ENCODE data around the gene CSMD2.

Gene CSMD2

DNA sequence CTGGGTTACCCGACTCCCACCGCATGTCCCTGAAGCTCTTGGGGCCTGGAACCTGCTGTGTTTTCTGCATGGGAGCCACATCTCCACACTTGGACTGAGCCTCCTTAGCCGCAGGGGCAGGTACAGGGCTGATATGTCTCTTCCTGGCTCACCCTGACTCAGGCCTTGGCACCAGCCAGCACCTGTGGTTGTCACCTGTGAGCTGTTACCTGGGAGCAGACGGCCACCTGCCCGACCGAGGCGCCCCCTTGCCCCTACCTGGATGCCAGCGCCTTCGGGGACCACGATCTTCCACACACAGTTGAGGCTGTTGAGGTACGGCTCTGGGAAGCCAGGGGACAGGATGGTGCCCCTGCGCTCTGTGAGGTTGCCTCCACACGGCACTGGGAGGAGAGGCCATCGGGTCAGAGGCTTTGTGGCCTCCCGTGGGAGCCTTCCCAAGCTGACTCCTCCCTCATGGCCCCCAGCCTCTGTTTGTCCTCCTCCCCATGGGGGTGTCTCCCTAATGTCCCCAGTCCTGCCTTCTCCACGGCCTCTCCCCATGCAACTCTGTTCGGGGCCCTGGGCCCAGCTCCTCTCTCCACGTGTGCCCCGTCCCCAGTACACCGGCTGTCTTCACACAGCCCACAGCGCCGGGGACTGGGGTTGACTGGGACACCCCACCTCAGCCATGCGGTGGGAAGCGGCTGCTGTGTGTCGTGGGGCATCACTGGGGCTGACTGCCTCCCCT, 540.6 kb downstream of the CSMD2 start:
- no peak overlapping the region for H3K4me3 ChIP-seq (ENCODE audit: low read depth, low read length)
- no peaks in the 10 kb centered on the region for H3K4me1 ChIP-seq (ENCODE audit: control insufficient read depth, insufficient read depth, low read length)
- no peak overlapping the region for H3K9ac ChIP-seq (ENCODE audit: low read length)
- no peak overlapping the region for H3K27ac ChIP-seq (ENCODE audit: low read depth, low read length)
- H3K36me3 ChIP-seq (ENCODE audit: control insufficient read depth, insufficient read depth, low read length) = no peaks in the 10 kb centered on the region
- no peaks in the 10 kb centered on the region for H3K27me3 ChIP-seq (ENCODE audit: control insufficient read depth, insufficient read depth, low read length)
- H3K9me3 ChIP-seq (ENCODE audit: control insufficient read depth, insufficient read depth, low read depth, low read length) = no peaks in the 10 kb centered on the region

DNA sequence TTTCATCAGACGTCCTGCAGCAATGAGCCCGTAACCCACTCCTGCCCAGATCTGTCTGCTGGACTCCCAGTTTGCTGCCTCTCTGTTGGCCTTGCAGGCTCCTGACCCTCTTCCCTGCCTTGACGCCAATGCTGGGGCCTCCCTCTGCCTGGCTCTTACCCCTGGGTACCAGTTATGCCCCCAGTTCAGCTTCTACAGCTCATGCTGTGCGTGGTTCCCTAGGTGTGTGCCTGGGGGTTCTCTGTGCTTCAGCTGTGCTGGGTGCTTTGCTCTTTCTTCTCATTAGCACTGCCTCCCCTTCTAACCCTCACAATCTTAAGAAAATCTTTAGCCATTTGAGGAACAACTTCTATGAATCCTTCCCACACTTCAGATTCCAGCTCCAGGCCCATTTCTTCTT, 541.2 kb downstream of the CSMD2 start:
- Histone ChIP-seq H3K4me1 (ENCODE audit: control insufficient read depth, insufficient read depth, low read length) (no peaks in the 10 kb centered on the region), H3K9ac (ENCODE audit: low read length) (no peak overlapping the region), H3K27ac (ENCODE audit: low read depth, low read length) (no peak overlapping the region), H3K9me3 (ENCODE audit: control insufficient read depth, insufficient read depth, low read depth, low read length) (no peaks in the 10 kb centered on the region), H3K36me3 (ENCODE audit: control insufficient read depth, insufficient read depth, low read length) (no peaks in the 10 kb centered on the region), H3K4me3 (ENCODE audit: low read depth, low read length) (no peak overlapping the region), H3K27me3 (ENCODE audit: control insufficient read depth, insufficient read depth, low read length) (no peaks in the 10 kb centered on the region)

DNA sequence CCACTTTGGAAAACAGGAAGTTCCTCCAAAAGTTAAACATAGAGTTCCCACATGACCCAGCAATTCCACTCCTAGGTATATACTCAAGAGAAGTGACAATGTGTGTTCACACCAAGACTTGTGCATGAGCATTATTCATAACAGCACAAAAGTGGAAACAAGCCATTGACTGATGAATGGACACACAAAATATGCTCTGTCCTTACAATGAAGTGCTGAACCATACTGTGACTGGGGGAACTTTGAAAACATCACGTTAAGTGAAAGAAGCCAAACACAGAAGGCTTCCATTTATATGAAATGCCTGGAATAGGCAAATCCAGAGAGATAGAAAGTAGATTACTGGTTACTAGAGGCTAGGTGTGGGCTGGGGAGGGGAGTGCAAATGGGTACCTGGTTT, 542.3 kb downstream of the CSMD2 start:
- Histone ChIP-seq H3K4me3 (ENCODE audit: low read depth, low read length) (no peak overlapping the region), H3K4me1 (ENCODE audit: control insufficient read depth, insufficient read depth, low read length) (no peaks in the 10 kb centered on the region), H3K27me3 (ENCODE audit: control insufficient read depth, insufficient read depth, low read length) (0 out of 2 replicates have a peak, but pooled peaks cover 2% of the 10 kb centered on the region), H3K36me3 (ENCODE audit: control insufficient read depth, insufficient read depth, low read length) (no peaks in the 10 kb centered on the region), H3K9ac (ENCODE audit: low read length) (no peak overlapping the region), H3K27ac (ENCODE audit: low read depth, low read length) (no peak overlapping the region), H3K9me3 (ENCODE audit: control insufficient read depth, insufficient read depth, low read depth, low read length) (no peaks in the 10 kb centered on the region)

DNA sequence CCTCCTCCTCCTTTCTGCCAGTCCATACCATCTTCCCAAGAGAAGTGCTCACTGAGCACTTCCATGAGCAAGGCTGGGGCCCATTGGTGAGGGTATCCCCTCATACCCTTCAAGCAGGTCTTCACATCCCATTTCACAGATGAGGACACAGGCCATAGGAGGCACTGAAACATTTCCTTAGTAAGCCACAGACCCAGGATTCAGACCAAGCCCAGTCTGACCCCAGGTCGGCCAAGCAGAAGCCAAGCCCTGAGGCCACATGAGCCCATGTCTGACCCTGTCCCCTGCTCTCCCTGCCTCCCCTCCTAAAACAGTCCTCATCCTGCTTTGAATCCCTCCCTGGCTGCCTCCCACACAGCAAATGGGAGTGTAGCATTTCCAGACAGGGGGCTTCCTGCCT, 546.4 kb downstream of the CSMD2 start:
- H3K27me3 ChIP-seq (ENCODE audit: control insufficient read depth, insufficient read depth, low read length) = 0 out of 2 replicates have a peak, but pooled peaks cover 3% of the 10 kb centered on the region
- no peaks in the 10 kb centered on the region for H3K4me1 ChIP-seq (ENCODE audit: control insufficient read depth, insufficient read depth, low read length)
- H3K9me3 ChIP-seq (ENCODE audit: control insufficient read depth, insufficient read depth, low read depth, low read length) = no peaks in the 10 kb centered on the region
- no peaks in the 10 kb centered on the region for H3K36me3 ChIP-seq (ENCODE audit: control insufficient read depth, insufficient read depth, low read length)
- no peak overlapping the region for H3K27ac ChIP-seq (ENCODE audit: low read depth, low read length)
- H3K4me3 ChIP-seq (ENCODE audit: low read depth, low read length) = no peak overlapping the region
- no peak overlapping the region for H3K9ac ChIP-seq (ENCODE audit: low read length)

DNA sequence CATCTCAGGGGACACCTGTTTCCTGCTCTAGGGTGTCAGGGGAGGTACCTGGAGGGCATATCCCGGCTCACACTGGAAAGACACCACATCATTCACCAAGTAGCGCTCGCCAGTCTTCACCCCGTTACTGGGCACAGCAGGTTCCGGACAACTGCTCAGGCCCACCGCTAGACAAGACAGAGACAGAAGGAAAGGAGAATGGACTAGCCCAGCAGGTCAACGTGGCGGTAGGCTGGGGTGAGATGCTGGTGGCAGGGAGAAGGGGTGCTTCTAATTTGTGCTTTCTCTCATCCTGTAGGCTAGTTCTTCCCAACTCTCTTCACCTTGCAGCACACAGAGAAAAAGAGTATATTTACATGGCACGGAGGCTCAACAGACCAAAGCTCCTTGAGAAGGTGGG, 547.6 kb downstream of the CSMD2 start:
- H3K9ac ChIP-seq (ENCODE audit: low read length) = no peak overlapping the region

DNA sequence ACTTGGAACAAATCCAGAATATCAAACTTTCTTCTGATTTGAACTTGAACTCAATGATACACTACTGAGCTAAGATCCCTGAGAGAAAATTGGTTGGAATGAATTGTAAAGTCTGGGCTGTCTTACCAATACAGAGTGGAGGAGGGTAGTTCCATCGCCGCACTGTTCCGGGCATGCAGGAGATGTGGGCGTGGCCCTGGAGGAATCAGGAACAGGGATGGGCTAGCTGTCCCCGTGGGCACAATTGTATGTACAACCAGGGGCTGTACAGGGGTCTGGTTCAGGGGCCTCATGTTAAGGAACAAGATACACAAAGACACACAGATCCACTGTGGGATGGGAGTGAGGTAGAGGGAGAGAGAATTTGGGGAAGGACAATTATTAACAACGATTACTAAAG, 548.2 kb downstream of the CSMD2 start:
- no peak overlapping the region for H3K27ac ChIP-seq (ENCODE audit: low read depth, low read length)
- H3K27me3 ChIP-seq (ENCODE audit: control insufficient read depth, insufficient read depth, low read length) = 0 out of 2 replicates have a peak, but pooled peaks cover 3% of the 10 kb centered on the region
- H3K4me1 ChIP-seq (ENCODE audit: control insufficient read depth, insufficient read depth, low read length) = no peaks in the 10 kb centered on the region
- H3K9ac ChIP-seq (ENCODE audit: low read length) = no peak overlapping the region
- no peaks in the 10 kb centered on the region for H3K36me3 ChIP-seq (ENCODE audit: control insufficient read depth, insufficient read depth, low read length)
- H3K9me3 ChIP-seq (ENCODE audit: control insufficient read depth, insufficient read depth, low read depth, low read length) = no peaks in the 10 kb centered on the region
- no peak overlapping the region for H3K4me3 ChIP-seq (ENCODE audit: low read depth, low read length)

More for the DNA sequence above, 547.6 kb downstream of the CSMD2 start:
- Histone ChIP-seq H3K27me3 (ENCODE audit: control insufficient read depth, insufficient read depth, low read length) (0 out of 2 replicates have a peak, but pooled peaks cover 3% of the 10 kb centered on the region), H3K36me3 (ENCODE audit: control insufficient read depth, insufficient read depth, low read length) (no peaks in the 10 kb centered on the region), H3K4me3 (ENCODE audit: low read depth, low read length) (no peak overlapping the region), H3K9me3 (ENCODE audit: control insufficient read depth, insufficient read depth, low read depth, low read length) (no peaks in the 10 kb centered on the region), H3K27ac (ENCODE audit: low read depth, low read length) (no peak overlapping the region), H3K4me1 (ENCODE audit: control insufficient read depth, insufficient read depth, low read length) (no peaks in the 10 kb centered on the region)

DNA sequence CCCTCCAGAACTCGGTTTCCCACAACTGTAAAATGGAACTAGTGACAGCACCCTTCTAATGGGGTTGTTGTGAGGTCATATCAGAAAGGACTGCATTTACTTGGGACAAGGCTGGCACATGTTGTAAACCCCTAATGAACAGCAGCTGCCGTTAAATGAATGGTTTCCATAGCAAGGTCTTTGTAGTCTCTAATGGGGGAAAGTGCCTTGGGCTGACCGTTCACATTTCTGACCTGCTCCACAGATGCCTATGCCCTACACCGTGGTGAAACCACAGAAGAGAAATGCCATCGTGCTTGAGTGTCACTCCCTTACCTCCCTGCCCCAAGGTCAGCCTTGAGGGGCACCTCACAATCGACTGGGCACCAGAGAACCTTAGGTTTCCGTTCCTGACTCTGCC, 549.5 kb downstream of the CSMD2 start:
- Histone ChIP-seq H3K4me3 (ENCODE audit: low read depth, low read length) (no peak overlapping the region), H3K9ac (ENCODE audit: low read length) (no peak overlapping the region), H3K4me1 (ENCODE audit: control insufficient read depth, insufficient read depth, low read length) (no peaks in the 10 kb centered on the region), H3K27me3 (ENCODE audit: control insufficient read depth, insufficient read depth, low read length) (0 out of 2 replicates have a peak, but pooled peaks cover 3% of the 10 kb centered on the region), H3K27ac (ENCODE audit: low read depth, low read length) (no peak overlapping the region), H3K36me3 (ENCODE audit: control insufficient read depth, insufficient read depth, low read length) (no peaks in the 10 kb centered on the region), H3K9me3 (ENCODE audit: control insufficient read depth, insufficient read depth, low read depth, low read length) (no peaks in the 10 kb centered on the region)

DNA sequence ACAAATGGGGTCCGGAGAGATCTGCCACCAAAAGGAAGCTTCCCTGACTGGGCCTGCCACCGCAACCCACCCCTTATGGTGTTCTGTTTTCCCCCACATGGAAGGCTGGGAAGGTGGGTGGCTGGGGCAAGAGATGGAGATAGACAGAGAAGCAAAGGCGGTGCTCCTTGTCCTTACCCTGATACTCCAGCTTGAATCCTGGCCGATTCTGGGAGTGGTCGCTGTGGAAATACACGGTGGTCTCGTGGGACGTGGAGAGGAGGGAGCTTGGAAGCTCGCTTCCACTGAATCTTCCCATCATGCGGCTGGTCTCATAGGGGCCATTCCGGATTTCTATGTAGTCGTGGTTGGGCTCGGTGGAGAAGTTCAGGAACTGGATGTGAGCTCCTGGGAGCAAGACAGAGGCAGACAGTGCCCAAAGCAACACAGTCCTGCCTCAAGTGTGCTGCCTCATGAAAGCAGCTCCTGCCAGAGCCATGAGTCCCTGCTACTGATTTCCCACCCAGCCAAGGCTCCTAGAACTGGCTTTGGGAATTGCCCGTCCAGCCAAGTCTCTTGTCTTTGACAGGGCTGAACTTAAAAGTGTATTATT, 554.1 kb downstream of the CSMD2 start:
- H3K27ac ChIP-seq (ENCODE audit: low read depth, low read length) = no peak overlapping the region

DNA sequence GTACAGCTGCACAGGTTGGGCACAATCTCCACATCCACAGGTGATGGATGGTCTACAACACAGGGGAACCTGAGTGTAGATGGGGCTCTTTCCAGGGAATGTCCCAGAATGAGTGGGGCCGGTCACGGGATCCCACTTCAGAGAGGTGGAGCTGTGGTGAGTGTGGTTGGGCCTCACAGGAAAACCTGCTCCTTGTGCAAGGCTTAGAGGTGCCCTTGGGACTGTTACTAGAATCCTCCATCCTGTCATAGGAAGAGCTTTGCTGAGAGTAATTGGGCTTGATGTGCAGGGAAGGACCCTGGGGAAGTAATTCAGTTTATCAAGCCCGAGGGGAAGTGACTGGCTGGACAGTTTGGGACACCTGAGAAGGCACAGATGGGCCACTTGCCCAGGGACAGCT, 554.6 kb downstream of the CSMD2 start:
- H3K4me3 ChIP-seq (ENCODE audit: low read depth, low read length) = no peak overlapping the region
- H3K27me3 ChIP-seq (ENCODE audit: control insufficient read depth, insufficient read depth, low read length) = no peaks in the 10 kb centered on the region
- H3K9ac ChIP-seq (ENCODE audit: low read length) = no peak overlapping the region
- H3K9me3 ChIP-seq (ENCODE audit: control insufficient read depth, insufficient read depth, low read depth, low read length) = no peaks in the 10 kb centered on the region
- no peaks in the 10 kb centered on the region for H3K4me1 ChIP-seq (ENCODE audit: control insufficient read depth, insufficient read depth, low read length)
- no peak overlapping the region for H3K27ac ChIP-seq (ENCODE audit: low read depth, low read length)
- no peaks in the 10 kb centered on the region for H3K36me3 ChIP-seq (ENCODE audit: control insufficient read depth, insufficient read depth, low read length)

More for the DNA sequence above, 554.1 kb downstream of the CSMD2 start:
- H3K27me3 ChIP-seq (ENCODE audit: control insufficient read depth, insufficient read depth, low read length) = no peaks in the 10 kb centered on the region
- H3K36me3 ChIP-seq (ENCODE audit: control insufficient read depth, insufficient read depth, low read length) = no peaks in the 10 kb centered on the region
- no peak overlapping the region for H3K9ac ChIP-seq (ENCODE audit: low read length)
- H3K4me1 ChIP-seq (ENCODE audit: control insufficient read depth, insufficient read depth, low read length) = no peaks in the 10 kb centered on the region
- no peak overlapping the region for H3K4me3 ChIP-seq (ENCODE audit: low read depth, low read length)
- H3K9me3 ChIP-seq (ENCODE audit: control insufficient read depth, insufficient read depth, low read depth, low read length) = no peaks in the 10 kb centered on the region

DNA sequence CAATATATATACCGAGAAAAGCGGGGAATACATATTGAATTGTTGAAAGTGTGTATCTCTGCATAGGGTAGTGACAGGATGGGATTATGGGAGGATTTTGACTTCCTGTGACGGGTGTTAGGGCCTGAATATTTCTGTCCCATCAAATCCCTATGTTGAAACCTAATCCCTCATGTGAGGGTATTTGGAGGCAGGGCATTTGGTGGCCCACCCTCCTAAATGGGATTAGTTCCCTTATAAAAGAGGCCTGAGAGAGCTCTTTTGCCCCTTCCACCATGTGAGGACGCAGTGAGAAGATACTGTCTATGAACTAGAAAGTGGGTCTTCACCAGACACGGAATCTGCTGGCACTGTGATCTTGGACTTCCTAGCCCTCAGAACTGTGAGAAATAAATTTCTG, 555.3 kb downstream of the CSMD2 start:
- H3K27ac ChIP-seq (ENCODE audit: low read depth, low read length) = no peak overlapping the region
- H3K27me3 ChIP-seq (ENCODE audit: control insufficient read depth, insufficient read depth, low read length) = no peaks in the 10 kb centered on the region
- no peaks in the 10 kb centered on the region for H3K36me3 ChIP-seq (ENCODE audit: control insufficient read depth, insufficient read depth, low read length)
- H3K9me3 ChIP-seq (ENCODE audit: control insufficient read depth, insufficient read depth, low read depth, low read length) = no peaks in the 10 kb centered on the region
- H3K4me3 ChIP-seq (ENCODE audit: low read depth, low read length) = no peak overlapping the region
- no peaks in the 10 kb centered on the region for H3K4me1 ChIP-seq (ENCODE audit: control insufficient read depth, insufficient read depth, low read length)
- H3K9ac ChIP-seq (ENCODE audit: low read length) = no peak overlapping the region

DNA sequence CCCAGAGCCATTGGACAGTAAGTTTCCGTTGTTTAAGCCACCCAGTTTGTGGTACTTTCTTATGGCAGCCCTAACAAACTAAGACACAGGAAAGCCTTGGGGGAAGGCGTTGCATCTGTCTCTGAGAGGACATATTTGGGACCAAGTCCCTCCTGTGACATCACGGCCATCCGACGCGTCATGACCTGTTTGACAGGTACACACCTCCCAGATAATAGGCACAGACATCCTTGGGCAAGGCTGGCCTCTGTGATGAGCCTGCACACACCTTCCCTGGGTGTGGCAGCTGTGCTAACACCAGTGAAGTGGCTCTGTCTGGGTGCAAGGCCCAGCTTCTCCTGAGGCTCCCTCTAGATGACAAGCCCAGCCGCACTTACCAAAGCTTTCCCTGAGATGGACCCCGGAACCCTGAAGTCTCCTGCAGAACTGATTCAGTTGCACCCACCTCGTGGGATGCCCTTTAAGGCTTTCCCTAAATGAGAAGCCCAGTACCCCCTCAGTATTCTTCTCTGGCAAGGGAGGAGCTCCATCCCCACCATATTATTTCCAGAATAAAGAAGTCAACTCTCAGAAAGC, 556.1 kb downstream of the CSMD2 start:
- Histone ChIP-seq H3K36me3 (ENCODE audit: control insufficient read depth, insufficient read depth, low read length) (no peaks in the 10 kb centered on the region), H3K27me3 (ENCODE audit: control insufficient read depth, insufficient read depth, low read length) (no peaks in the 10 kb centered on the region), H3K27ac (ENCODE audit: low read depth, low read length) (no peak overlapping the region), H3K4me1 (ENCODE audit: control insufficient read depth, insufficient read depth, low read length) (no peaks in the 10 kb centered on the region), H3K9ac (ENCODE audit: low read length) (no peak overlapping the region), H3K4me3 (ENCODE audit: low read depth, low read length) (no peak overlapping the region), H3K9me3 (ENCODE audit: control insufficient read depth, insufficient read depth, low read depth, low read length) (no peaks in the 10 kb centered on the region)
